NCI-H446 (cell line): ENCODE results near the gene IGSF11.
A peak's percentile ranks its signal among the peaks of the same experiment; 100 is the strongest.

Experiments used
- DNase-seq, 2 experiments: peaks; one replicate each; lab custom pipeline; 2025; lab: John Stamatoyannopoulos, UW

Gene IGSF11

DNA sequence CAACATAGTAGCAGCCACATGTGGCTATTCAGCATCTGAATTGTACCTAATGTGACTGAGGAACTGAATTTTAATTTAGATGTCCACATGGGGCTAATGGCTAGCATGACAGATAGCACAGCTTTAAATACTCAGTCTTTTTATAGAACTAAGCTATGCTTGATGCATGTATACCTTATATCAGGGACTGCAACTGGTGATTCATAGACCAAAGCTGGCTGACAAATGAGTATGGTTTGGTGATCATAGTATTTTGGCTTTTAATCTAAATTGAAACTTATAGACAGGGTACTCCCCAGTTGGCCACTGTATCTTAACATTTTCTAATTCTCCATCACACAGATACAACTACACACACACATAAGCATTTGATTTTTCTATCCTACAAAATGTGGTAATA is 83.6 kb downstream of the IGSF11 start:
- no peak for DNase-seq

DNA sequence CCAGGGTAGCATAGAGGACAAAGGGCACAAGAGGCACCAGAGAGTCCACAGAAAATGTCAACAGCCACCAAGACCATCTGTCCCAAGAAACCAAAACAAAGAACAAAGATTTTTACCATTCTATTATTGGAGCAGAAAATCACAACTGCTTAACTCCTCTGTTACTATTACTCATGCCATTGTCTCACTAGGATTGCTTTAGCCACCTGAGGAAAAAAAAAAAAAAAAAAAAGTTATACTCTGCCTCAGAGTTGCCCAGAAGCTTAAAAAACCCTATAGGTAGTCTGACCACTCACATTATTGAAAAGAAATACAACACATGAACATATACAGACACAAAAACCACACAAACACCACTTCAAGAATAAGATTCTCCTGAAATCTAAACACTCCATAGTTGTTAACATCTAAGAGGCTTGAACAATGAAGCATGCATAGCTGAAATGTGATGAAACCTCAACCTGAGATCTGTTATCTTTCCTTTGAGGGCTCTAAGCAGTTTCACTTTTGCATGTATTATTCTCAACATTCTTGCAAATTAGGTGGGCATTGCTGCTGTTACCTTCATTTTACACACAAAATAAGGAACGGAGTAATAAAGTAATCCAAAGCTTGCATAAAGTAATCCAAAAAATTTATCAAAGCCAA is 85.4 kb downstream of the IGSF11 start:
- DNase-seq: no peak

DNA sequence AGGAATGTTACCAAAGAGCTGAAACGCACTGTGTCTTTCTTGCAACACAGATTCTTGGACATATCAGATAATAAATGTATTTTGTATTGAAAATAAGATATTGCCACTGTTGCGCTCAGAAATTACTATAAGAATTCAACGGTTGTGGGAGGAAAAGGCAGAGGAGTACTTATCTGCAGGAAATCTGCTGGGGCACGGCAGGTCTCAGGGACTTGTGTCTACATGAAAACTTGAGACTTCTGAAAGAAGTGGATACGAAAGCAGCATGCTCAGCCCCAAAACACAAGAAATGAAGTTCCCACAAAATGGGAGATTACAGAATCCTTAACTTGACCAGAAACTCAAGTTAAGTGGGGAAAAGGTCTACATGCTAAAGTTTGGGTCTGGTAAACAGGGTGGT is 86.5 kb downstream of the IGSF11 start:
- no peak for DNase-seq

DNA sequence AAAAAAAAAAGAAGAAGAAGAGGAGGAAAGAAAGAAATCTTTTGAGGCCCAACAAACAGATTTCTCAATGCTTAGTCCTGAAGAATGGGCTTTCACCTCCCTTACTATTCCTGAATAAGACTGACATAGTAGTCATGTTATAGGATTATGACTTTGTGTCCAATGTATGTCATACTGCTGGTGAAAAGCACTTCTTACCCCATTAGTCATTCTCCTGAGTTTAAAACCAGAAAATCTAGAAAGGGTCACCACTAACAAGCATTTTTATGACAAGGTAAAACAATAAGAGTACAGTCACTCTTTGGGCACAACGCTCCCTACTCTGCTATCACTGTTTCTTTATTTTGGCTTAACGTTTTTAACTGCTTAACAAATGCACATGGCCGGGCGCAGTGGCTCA is 88.2 kb downstream of the IGSF11 start:
- DNase-seq: no peak

DNA sequence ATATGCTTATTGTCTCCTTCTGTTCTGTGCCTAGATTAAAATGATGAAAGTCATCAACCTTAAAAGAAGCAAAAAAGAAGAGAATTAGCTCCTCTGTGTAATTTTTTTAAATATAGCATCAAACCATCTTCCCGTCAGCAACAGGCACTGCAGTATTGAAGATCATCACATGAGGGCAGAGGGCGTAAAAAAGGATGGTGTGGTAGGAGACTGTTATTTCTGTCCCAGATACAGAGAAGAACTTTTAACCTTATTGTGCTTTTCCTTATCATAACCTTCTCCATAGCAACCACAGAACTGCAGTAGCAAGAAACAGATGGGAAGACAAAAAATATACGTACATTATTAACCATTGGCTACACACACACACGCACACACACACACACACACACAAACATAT is 88.8 kb downstream of the IGSF11 start:
- no peak for DNase-seq

DNA sequence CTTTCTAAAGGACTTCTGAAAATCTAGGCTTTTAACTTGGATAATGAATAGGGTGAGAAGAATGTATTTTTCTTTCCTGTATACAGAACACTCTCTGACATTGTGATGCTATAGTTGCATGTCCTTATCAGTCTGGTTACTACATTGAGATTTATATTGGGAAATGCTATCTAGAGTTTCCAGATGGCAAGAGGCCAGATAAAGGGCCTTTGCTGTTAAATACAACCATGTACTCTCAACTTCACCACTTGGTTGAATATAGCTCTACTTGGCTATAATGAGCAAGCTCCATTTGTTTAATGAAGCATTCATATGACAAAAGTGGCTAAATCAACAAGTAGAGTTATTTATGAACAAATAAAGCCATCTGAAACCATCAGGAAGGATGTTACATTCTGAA is 91.0 kb downstream of the IGSF11 start:
- peak in 1 of 2 experiments; percentile 67 for DNase-seq

DNA sequence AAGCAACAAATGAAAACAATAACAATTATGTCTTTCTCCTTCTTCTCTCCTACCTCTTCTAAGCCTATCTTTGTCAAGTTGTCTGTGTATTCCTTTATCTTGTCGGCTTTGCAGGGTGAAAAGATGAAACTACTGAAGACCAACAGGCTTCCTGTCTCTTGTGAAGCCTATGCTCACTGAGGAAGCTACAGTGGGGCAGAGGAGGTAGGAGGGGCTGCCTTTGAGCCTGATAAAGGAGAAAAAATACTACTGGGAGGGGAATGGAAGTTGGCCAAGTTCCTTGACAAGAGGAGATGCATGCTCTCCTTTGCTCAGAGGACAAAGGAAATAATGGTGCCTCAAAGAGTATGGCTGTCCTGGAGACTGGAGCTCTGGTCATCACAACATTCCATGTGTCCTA is 92.0 kb downstream of the IGSF11 start:
- DNase-seq: peak in 1 of 2 experiments; percentile 21

DNA sequence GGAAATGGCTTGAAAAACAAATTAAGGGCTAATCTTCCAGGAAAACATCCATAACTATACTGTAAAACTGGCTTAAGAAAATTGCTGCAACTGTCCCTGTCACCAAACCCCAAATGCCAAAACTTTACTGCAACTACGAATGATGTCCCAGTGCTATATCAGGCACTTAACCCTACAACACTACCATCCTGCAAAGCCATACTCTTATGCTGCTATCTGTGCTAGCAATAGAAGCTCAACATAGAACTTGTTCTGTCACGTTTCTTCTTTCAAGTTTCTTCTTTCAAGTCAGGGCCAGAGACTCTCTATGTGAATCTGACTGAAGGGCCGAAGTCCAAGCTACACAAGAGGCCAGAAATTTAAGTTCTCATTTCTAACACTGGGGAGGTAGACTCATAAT is 92.5 kb downstream of the IGSF11 start:
- no peak for DNase-seq

DNA sequence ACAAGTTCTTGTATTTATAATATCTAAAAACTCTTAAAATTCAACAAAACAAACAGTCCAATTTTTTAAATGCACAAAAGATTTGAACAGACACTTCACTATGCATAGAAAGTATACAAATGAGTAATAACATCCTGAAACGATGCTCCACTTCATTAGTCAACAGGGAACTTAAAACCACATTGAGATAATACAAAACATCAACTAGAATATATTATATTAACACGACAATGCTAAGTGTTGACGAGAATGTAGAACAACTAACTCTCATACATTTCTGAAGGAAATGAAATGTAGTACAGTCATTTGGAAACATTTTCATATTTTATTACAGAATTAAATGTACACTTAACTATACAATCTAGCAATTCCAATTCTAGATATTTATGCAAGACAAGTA is 93.4 kb downstream of the IGSF11 start:
- DNase-seq: no peak

DNA sequence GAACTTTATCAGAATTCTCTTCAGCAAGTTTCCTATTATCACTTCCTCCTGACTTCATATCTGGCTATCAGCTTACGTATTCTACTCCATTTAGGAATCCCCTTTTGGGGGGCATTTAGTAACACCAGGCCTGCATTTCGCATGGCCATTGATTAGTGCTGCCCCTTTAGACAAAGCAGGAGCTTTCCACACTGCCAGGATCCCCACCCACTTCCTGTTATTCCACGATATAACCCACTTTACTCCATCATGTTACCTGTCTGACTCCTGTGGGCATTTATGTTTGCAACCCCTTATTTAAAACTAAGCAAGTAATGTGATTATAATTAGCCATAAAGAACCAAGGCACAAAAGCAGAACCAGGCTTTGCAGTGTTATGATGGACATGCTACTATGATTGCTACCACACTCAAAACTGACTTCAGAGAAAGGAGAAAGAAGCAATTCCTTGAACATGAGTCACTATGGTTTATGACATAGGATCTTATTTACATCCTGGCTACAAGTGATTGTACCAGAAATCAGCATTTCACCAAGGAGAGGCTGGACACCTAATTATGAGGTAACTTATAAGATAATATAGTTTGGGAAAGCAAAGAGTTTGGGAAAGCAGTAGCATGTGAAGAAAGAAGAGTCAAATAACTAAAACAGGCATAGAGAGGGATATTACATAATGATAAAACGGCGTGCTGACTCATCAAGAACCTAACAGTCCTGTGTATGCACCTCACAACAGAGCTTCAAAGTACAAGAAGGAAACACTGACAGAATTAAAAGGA is 96.3 kb downstream of the IGSF11 start:
- DNase-seq: no peak

DNA sequence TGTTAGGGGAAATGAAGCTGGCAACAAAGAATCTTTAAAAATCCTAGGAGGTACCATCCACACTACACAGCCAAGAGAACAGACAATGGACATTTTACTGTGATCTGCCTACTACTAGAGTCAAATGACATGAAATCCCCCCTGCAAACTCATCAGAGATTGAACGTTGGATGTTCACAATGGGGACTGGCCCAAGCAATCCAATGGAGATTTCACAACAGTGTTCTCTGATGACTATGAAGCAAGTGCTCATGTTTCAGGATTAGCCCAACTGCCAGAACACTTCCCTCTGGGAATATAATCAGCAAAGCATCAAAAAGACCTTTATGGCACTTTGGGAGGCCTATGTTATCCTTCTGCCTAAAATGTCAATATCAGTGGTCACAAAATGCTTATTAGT is 97.8 kb downstream of the IGSF11 start:
- peak in 1 of 2 experiments; percentile 60 for DNase-seq

DNA sequence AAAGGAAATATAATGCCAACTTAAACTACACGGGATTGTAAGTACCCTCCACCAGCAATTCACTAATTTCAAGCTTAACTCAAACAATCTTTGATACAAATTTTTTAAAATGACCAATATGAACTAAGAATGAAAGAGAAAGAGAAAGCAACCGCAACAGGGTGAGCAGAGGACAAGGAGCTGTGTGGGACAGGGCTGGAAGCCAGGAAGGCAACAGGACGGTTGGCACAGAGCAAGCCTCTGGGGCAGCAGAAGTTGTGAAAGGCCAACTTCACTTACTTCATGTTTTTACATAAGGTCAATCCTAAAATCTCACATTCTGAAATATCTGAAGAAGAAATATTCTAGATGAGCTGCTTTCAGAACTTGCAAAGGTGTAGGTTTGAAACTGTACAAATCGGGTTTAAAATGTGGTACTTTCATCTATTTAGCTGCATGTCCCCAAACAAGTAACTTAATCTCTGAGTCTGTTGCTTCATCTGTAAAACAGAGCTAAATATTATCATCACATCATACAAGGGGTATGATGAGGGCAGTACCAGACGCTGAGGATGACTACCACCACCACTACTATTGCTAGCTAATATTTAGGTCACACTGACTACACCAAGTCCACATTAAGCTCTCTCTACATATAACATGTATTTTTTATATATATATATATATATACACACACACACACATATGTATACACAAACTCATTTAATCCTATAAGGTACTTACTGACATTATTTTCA is 101.7 kb downstream of the IGSF11 start:
- DNase-seq: peak in 1 of 2 experiments; percentile 26

DNA sequence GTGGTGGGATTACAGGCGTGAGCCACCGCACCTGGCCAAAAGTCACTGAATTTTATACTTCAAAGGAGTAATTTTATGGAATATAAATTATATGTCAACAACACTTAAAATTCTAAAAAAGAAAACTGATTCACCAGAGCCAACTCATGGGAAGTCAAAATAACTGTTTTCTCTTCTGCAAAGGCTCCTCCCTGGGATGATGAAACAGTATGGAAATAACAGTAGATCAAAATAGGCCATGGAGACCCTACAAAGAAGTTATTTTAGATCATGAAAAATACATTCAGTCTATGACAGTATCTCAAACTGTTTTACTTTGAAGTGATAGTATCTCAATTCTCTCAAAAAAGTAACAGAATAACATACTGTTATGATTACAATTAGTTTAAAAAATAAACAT is 102.7 kb downstream of the IGSF11 start:
- DNase-seq: no peak

DNA sequence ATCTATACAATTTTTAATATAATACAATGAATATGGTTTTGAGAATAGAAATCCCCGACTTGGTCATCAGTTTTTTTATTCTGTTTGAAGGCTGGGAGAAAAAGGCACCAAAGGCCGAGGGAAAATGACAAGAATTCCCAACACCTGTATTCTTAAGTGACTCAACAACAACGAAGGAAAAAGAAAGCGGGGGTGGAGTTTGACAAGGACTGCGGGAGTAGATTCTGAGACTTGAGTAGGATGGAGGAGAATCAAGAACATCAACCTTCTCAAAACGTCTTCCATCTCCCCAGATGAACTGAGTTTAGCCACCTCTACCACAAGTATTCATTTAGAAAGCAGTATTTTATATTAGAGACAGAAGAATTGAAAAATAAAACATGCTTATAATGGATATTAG is 107.2 kb downstream of the IGSF11 start:
- DNase-seq: no peak

DNA sequence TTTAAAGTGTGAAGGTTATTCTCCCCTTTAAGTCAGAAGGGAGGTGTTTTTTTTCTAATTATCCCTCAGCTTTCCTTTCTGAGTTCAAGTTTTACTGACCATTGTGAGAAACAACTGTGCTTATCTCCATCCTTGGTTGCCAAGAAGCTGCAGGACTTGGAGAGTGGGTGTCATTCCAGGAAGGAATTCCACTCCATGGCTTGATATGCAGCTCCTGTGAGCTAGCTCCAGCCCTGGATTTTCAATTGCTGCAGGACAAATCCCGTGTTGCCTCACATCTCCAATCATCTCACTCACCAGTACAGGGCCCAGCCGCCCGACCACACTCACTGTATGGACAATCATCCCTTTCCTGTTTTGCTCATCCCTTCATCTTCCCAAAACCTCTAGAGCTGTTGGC is 122.5 kb downstream of the IGSF11 start:
- DNase-seq: no peak

DNA sequence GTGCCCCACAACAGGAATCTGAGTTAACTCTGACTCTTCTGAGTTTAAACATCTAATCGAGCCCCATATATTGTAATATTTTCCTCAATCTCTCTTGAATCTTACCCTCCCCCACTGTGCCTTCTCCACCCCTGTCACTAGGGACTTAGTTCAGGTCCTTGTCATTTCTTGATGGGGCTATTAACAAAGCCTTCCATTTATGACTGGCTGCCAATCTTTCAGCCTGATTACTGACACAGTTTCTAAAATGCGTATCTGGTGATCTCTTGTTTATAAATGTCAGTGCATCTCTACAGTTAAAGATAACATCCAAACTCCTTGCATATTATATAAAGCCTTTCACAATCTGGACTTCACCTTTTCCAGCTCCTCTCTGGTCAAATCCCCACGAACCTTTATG is 124.3 kb downstream of the IGSF11 start:
- no peak for DNase-seq

DNA sequence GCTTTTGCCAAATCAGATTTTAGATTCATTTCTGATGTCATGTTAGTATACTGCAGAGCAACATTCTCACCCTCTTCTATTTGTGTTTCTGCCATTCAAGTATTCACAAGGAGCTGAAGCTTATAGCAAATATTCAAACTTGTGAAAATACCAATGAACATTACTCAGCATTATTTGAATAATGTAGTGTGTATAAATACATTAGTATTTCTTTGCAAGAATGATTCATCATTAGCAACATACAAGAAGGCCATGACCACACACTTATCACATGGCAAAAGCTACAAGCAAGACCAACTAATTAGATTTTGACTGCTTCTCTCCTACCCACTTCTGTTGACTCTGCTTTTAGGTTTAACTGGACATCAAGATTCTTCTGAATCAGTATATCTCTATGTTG is 124.9 kb downstream of the IGSF11 start:
- DNase-seq: no peak

DNA sequence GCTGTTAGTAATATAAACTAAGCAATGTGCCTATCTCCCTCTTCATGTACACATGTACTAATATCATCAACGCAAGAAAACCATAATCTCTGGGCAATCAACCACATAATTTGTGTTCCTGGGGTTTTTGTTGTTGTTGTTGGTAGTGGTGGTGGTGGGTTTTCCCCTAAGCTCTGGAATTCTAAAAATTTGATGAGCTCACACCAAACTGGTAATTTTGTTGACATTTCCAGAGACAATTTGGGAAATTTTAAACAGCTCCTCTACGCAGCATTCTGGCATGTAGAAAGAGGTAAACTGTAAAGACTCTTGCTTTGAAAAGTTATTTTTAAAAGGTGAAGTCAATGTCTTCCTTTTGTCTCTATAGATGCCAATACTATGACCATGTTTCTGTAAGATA is 126.7 kb downstream of the IGSF11 start:
- DNase-seq: no peak

DNA sequence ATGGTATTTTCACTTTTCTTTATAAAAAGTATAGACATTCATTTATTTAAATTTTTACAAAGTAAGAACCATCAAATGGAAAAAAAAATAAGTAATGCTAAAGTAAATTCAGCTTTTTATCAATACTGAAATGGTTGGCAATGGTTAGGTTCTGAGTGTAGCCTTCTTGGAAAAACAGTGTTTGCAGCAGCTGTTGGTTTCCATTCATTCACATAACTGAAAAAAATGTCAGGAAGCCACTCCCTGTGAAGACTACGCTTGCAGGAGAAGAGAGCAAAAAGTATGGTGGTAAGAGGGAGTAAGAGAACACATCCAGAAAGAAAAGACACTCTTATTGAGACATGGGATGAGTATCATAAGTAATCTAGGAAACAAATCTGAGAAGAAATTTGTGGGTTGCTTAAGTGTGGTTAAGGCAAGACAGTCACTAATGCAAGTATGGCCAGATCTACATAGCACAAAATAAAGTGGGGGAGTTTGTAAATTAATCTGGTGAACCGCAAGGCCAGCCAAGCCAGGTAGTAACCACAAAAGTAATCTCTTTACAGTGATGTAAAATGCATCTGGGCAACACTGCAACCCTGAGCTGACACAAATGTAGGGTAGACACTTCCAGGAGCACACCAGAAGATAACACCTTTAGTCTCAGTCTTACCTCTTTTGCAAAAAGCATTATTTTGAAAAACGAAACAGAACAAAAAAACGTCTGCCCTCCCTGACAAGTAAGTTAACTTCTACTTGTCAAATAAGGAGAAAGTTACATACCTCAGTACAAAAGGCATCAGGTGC is 133.7 kb downstream of the IGSF11 start:
- no peak for DNase-seq

DNA sequence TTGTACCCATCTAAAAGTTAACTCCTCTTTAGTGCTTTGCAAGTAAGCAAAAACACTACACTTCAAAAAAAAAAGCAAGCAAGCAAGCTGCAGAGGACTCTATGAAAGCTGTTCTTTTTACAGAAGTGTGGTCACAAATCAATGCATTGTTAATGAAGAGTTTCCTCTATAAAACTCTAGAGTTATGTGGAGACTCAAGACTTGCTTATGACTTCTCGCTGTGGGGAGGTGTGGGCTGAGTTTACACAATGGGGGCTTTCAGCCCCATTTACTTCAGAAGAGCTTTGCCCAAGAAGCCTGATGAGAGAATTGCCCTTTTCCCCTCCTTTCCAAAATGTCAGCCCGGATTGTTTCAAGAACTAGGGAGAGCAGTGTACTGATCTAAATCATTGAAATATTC is 144.4 kb downstream of the IGSF11 start:
- DNase-seq: no peak

DNA sequence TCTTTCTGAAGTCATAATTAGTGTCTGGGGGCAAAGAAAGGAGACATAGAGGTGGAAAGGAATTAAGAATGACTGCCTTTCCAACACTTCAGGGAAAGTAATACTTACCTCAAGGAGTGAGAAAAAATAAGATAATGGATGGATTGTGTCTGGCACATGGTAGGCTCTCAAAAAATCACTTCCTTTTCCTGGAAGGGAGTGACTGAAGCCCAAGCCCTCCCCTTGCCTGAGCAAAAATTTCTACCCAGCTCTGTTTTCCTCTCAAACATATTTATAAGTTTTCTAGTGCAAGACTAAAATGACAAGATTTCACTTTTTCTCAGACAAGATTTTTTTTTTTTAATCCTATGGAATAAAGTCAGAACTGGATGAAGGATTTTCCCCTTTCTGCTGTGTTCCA is 145.0 kb downstream of the IGSF11 start:
- DNase-seq: no peak

DNA sequence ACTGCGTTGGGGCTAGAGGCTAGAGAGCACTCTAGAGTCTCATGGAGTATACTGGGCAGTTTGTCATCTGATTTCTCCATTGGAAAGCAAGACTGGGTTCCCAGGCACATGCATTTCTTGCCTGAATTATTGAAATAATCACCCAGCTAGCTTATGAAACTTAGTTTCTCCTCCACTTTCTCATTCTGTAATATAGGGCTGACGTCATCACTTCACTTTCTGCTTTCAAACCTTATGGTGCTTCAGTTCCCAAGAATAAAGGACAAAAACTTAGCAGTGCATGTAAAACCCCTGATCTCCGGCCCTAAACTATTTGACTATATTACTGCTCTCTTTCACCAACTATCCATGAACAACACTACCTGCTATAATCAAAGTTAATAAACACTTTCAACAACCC is 147.9 kb downstream of the IGSF11 start:
- DNase-seq: no peak
